ENCODE results near the gene PIM2.

Gene PIM2

DNA sequence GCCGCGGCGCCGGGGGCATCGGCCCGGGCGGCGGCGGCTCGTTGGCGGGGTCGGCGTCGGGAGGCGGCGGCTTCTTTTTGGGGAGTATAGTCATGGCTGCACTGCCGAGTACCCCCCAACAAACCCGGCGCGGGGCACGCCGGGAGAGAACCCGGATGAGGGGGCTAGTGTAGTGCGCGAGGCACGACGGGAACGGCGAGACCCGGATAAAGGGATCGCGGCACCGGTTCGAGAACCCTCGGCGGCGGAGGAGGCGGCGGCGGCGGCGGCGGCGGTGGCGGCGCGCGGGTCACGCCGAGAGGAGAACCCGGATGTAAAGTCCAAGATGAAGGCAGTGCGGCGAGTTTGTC is 38.6 kb upstream of the PIM2 start, which contains the start of gene OTUD5:
TSS of gene OTUD5 (minus strand) at position 131 of the 350 bp plus-strand sequence. CDS start at position 94, 37 bp downstream.
- DNase-seq = no peak
- no peak within 1 kb of the TSS for H2BK15ac ChIP-seq (ENCODE audit: low read depth, poor library complexity, severe bottlenecking)
- peak within 1 kb of the TSS in 1 of 2 experiments; percentile 80 for H3K23ac ChIP-seq (ENCODE audit: low read length in 2 of 2)
- H3K9me3 ChIP-seq (ENCODE audit: control insufficient read depth, low read length) = no peaks in the 10 kb centered on the region
- H3K27ac ChIP-seq (ENCODE audit: low read length, poor library complexity, severe bottlenecking) = peak within 1 kb of the TSS; percentile 100
- H3K4me3 ChIP-seq (ENCODE audit: insufficient read depth in 1 of 2, low read depth in 1 of 2, low read length in 2 of 2) = peak within 1 kb of the TSS; percentile 78 to 87
- peak within 1 kb of the TSS; percentile 84 for H2BK5ac ChIP-seq (ENCODE audit: low read depth, low read length, poor library complexity, severe bottlenecking)
- H2AK5ac ChIP-seq (ENCODE audit: low read length, severe bottlenecking) = no peak within 1 kb of the TSS
- peak within 1 kb of the TSS; percentile 36 to 91 for H3K14ac ChIP-seq (ENCODE audit: low read length in 2 of 2)
- H4K91ac ChIP-seq (ENCODE audit: low read length) = peak within 1 kb of the TSS; percentile 68
- 0% methylated on average over 8 of the region's 53 CpGs for WGBS
- peaks cover 0 to 3% of the 10 kb centered on the region in 2 experiments for H3K27me3 ChIP-seq (ENCODE audit: control insufficient read depth in 1 of 2, insufficient read depth in 1 of 2, low read length in 2 of 2)
- peaks cover 6% of the 10 kb centered on the region for H3K4me1 ChIP-seq (ENCODE audit: control insufficient read depth, insufficient read depth, low read depth, low read length)
- H3K4ac ChIP-seq (ENCODE audit: low read depth in 1 of 2, low read length in 2 of 2) = peak within 1 kb of the TSS in 1 of 2 experiments; percentile 88
- H2BK12ac ChIP-seq (ENCODE audit: low read length in 2 of 2) = peak within 1 kb of the TSS in 1 of 2 experiments; percentile 52
- no peaks in the 10 kb centered on the region for H3K79me1 ChIP-seq (replicated peaks; ENCODE audit: low read length, poor library complexity, severe bottlenecking)
- H2BK120ac ChIP-seq (ENCODE audit: low read depth, low read length) = peak within 1 kb of the TSS; percentile 27
- peaks cover 16 to 30% of the 10 kb centered on the region in 2 experiments for H3K36me3 ChIP-seq (ENCODE audit: control insufficient read depth in 1 of 2, insufficient read depth in 2 of 2, low read depth in 1 of 2, low read length in 2 of 2)
- H3K9ac ChIP-seq (ENCODE audit: low read length) = peak within 1 kb of the TSS; percentile 97
- peak within 1 kb of the TSS; percentile 83 for H3K4me2 ChIP-seq (ENCODE audit: low read length, poor library complexity, severe bottlenecking)
- H2AFZ ChIP-seq (ENCODE audit: low read depth, low read length) = peak within 1 kb of the TSS; percentile 42
- H3K18ac ChIP-seq (ENCODE audit: low read depth in 1 of 2, low read length in 2 of 2) = peak within 1 kb of the TSS; percentile 80 to 91
- H4K8ac ChIP-seq (ENCODE audit: low read length) = peak within 1 kb of the TSS; percentile 84

DNA sequence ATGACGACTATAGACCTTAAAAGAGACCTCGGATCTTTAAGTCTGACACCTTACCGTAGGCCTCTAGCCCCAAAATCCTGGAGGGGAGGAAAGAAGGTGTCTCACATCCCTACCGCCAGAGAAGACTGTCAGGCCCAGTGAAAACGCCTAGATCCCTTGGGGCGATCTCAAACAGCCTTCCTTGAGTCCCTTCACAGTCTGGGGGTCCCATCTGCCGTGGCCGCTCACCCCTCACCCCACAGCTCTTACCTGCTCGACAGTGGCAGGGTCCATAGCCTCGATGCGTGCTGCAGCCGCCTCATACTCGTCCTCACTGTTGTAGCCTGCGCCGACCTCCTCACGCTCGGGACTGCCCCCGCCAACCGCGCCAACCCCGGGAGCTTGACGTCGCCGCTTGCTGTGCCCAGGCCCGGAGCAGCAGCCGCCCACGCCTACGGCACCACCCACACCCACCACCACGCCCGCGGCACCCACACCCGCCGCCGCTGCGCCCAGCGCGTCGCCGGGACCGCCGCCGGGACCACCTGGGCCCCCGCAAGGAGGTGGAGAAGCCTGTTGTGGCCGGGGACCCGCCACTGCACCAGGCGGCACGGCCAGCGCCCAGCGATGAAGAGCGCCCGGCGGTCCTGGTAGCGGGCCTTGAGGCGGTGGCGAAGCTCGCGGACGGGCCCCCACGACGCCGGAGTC is 38.0 kb upstream of the PIM2 start:
- Histone ChIP-seq H3K36me3 (ENCODE audit: control insufficient read depth in 1 of 2, insufficient read depth in 2 of 2, low read depth in 1 of 2, low read length in 2 of 2) (peaks cover 16 to 25% of the 10 kb centered on the region in 2 experiments), H3K18ac (ENCODE audit: low read depth in 1 of 2, low read length in 2 of 2) (peak overlapping the region; percentile 70 to 91), H3K4me2 (ENCODE audit: low read length, poor library complexity, severe bottlenecking) (peak overlapping the region; percentile 83), H3K9me3 (ENCODE audit: control insufficient read depth, low read length) (no peaks in the 10 kb centered on the region), H2BK15ac (ENCODE audit: low read depth, poor library complexity, severe bottlenecking) (no peak overlapping the region), H3K27me3 (ENCODE audit: control insufficient read depth in 1 of 2, insufficient read depth in 1 of 2, low read length in 2 of 2) (peaks cover 0 to 3% of the 10 kb centered on the region in 2 experiments), H2BK120ac (ENCODE audit: low read depth, low read length) (no peak overlapping the region), H3K4ac (ENCODE audit: low read depth in 1 of 2, low read length in 2 of 2) (peak overlapping the region in 1 of 2 experiments; percentile 88), H2BK5ac (ENCODE audit: low read depth, low read length, poor library complexity, severe bottlenecking) (peak overlapping the region; percentile 57), H4K91ac (ENCODE audit: low read length) (peak overlapping the region; percentile 50), H3K27ac (ENCODE audit: low read length, poor library complexity, severe bottlenecking) (no peak overlapping the region), H3K4me3 (ENCODE audit: insufficient read depth in 1 of 2, low read depth in 1 of 2, low read length in 2 of 2) (peak overlapping the region; percentile 78 to 87), H2AFZ (ENCODE audit: low read depth, low read length) (no peak overlapping the region), H2AK5ac (ENCODE audit: low read length, severe bottlenecking) (no peak overlapping the region), H4K8ac (ENCODE audit: low read length) (peak overlapping the region; percentile 28), H3K9ac (ENCODE audit: low read length) (peak overlapping the region; percentile 97), H2BK12ac (ENCODE audit: low read length in 2 of 2) (peak overlapping the region in 1 of 2 experiments; percentile 52), H3K4me1 (ENCODE audit: control insufficient read depth, insufficient read depth, low read depth, low read length) (peaks cover 6% of the 10 kb centered on the region), H3K79me1 (replicated peaks; ENCODE audit: low read length, poor library complexity, severe bottlenecking) (no peaks in the 10 kb centered on the region), H3K23ac (ENCODE audit: low read length in 2 of 2) (peak overlapping the region in 1 of 2 experiments; percentile 80), H3K14ac (ENCODE audit: low read length in 2 of 2) (peak overlapping the region; percentile 36 to 91)
- 5% methylated on average over 21 of the region's 61 CpGs for WGBS
- DNase-seq = no peak

DNA sequence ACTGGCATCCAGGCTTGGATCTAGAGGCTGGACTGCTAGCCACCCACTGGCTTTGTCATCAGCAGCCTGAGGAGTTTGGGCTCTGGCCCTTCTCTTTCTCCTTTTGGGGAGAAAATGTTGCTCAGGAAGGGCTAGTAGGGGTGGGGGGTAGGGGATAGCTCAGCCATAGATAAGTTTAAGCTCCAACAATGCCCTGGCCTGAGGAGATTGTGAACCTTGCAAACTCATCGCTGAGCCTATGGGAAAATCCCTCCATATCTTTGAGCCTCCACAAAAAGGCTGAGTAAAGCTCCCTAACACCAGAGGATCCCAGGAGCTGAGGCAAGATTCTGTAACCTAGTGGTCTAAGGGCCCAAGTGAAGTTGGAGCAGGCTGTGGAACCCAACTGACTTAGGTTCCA is 29.8 kb upstream of the PIM2 start:
- peaks cover 0 to 10% of the 10 kb centered on the region in 2 experiments for H3K27me3 ChIP-seq (ENCODE audit: control insufficient read depth in 1 of 2, insufficient read depth in 1 of 2, low read length in 2 of 2)
- H3K18ac ChIP-seq (ENCODE audit: low read depth in 1 of 2, low read length in 2 of 2) = no peak overlapping the region
- H3K4me3 ChIP-seq (ENCODE audit: insufficient read depth in 1 of 2, low read depth in 1 of 2, low read length in 2 of 2) = no peak overlapping the region
- no peak overlapping the region for H3K4me2 ChIP-seq (ENCODE audit: low read length, poor library complexity, severe bottlenecking)
- H3K9ac ChIP-seq (ENCODE audit: low read length) = no peak overlapping the region
- no peak overlapping the region for H3K4ac ChIP-seq (ENCODE audit: low read depth in 1 of 2, low read length in 2 of 2)
- no peak overlapping the region for H2BK12ac ChIP-seq (ENCODE audit: low read length in 2 of 2)
- no peak overlapping the region for H3K23ac ChIP-seq (ENCODE audit: low read length in 2 of 2)
- no peaks in the 10 kb centered on the region for H3K4me1 ChIP-seq (ENCODE audit: control insufficient read depth, insufficient read depth, low read depth, low read length)
- H3K9me3 ChIP-seq (ENCODE audit: control insufficient read depth, low read length) = no peaks in the 10 kb centered on the region
- H2AFZ ChIP-seq (ENCODE audit: low read depth, low read length) = no peak overlapping the region
- H3K27ac ChIP-seq (ENCODE audit: low read length, poor library complexity, severe bottlenecking) = no peak overlapping the region
- H4K8ac ChIP-seq (ENCODE audit: low read length) = no peak overlapping the region
- H2BK120ac ChIP-seq (ENCODE audit: low read depth, low read length) = no peak overlapping the region
- peaks cover 11 to 17% of the 10 kb centered on the region in 2 experiments for H3K36me3 ChIP-seq (ENCODE audit: control insufficient read depth in 1 of 2, insufficient read depth in 2 of 2, low read depth in 1 of 2, low read length in 2 of 2)
- WGBS = 100% methylated on average over 1 of the region's 1 CpG
- no peak overlapping the region for H4K91ac ChIP-seq (ENCODE audit: low read length)
- H2BK5ac ChIP-seq (ENCODE audit: low read depth, low read length, poor library complexity, severe bottlenecking) = no peak overlapping the region
- peaks cover 2% of the 10 kb centered on the region for H3K79me1 ChIP-seq (replicated peaks; ENCODE audit: low read length, poor library complexity, severe bottlenecking)
- no peak for DNase-seq
- no peak overlapping the region for H2BK15ac ChIP-seq (ENCODE audit: low read depth, poor library complexity, severe bottlenecking)
- no peak overlapping the region for H2AK5ac ChIP-seq (ENCODE audit: low read length, severe bottlenecking)
- no peak overlapping the region for H3K14ac ChIP-seq (ENCODE audit: low read length in 2 of 2)

GRCh38 chrX:48945517-48946348 is 26.9 kb upstream of the PIM2 start:
- Histone ChIP-seq H2AK5ac (ENCODE audit: low read length, severe bottlenecking) (no peak overlapping the region), H3K9me3 (ENCODE audit: control insufficient read depth, low read length) (no peaks in the 10 kb centered on the region), H3K23ac (ENCODE audit: low read length in 2 of 2) (no peak overlapping the region), H3K4me2 (ENCODE audit: low read length, poor library complexity, severe bottlenecking) (no peak overlapping the region), H3K79me1 (replicated peaks; ENCODE audit: low read length, poor library complexity, severe bottlenecking) (peaks cover 8% of the 10 kb centered on the region), H3K27me3 (ENCODE audit: control insufficient read depth in 1 of 2, insufficient read depth in 1 of 2, low read length in 2 of 2) (peaks cover 0 to 15% of the 10 kb centered on the region in 2 experiments), H3K4me1 (ENCODE audit: control insufficient read depth, insufficient read depth, low read depth, low read length) (peaks cover 1% of the 10 kb centered on the region), H2BK15ac (ENCODE audit: low read depth, poor library complexity, severe bottlenecking) (no peak overlapping the region), H4K8ac (ENCODE audit: low read length) (no peak overlapping the region), H3K9ac (ENCODE audit: low read length) (no peak overlapping the region), H3K4ac (ENCODE audit: low read depth in 1 of 2, low read length in 2 of 2) (no peak overlapping the region), H3K36me3 (ENCODE audit: control insufficient read depth in 1 of 2, insufficient read depth in 2 of 2, low read depth in 1 of 2, low read length in 2 of 2) (peaks cover 21% of the 10 kb centered on the region in 2 experiments), H4K91ac (ENCODE audit: low read length) (no peak overlapping the region), H3K18ac (ENCODE audit: low read depth in 1 of 2, low read length in 2 of 2) (no peak overlapping the region), H3K4me3 (ENCODE audit: insufficient read depth in 1 of 2, low read depth in 1 of 2, low read length in 2 of 2) (no peak overlapping the region), H2BK5ac (ENCODE audit: low read depth, low read length, poor library complexity, severe bottlenecking) (no peak overlapping the region), H3K27ac (ENCODE audit: low read length, poor library complexity, severe bottlenecking) (no peak overlapping the region), H3K14ac (ENCODE audit: low read length in 2 of 2) (no peak overlapping the region), H2AFZ (ENCODE audit: low read depth, low read length) (no peak overlapping the region), H2BK120ac (ENCODE audit: low read depth, low read length) (no peak overlapping the region), H2BK12ac (ENCODE audit: low read length in 2 of 2) (no peak overlapping the region)
- WGBS = 80% methylated on average over 3 of the region's 8 CpGs
- peak; percentile 61 for DNase-seq
